Mesenteric fat pad (tissue), 1 donor: Measurements from ENCODE around the gene HBM. TPM values are rescaled to one million over a fixed set of nuclear protein-coding genes. Genes with fewer than 3 reads are reported as not detected.
"Not testable (repeated sequence)": the region's sequence is repeated elsewhere in the genome, so short reads cannot be mapped to it uniquely, and the experiment has no call there.

Experiments used
- DNase-seq: peaks from one replicate; pipeline ENCODE4 v3.0.0-alpha.2; 2020; ENCODE audit warnings: low spot score
- total RNA-seq: library from RNA; stranded (reverse); fragmentation: NEBNext Ultra II Directional; extraction: Animal tissue kit (Norgen Biotek cat#: 25700); gene quantifications from one replicate; pipeline ENCODE4 v1.2.1, GENCODE V29; 2021
- donor health status: DM: yes; HTN: yes; CAD: no.

The HBM gene
- total RNA-seq, 1 donor from 2014 or later, result not detected

GRCh38 chr16:180681-181564 is 15.1 kb downstream of the HBM start:
- peak; percentile 93 for DNase-seq

GRCh38 chr16:181565-182021 is 15.8 kb downstream of the HBM start:
- no peak for DNase-seq

GRCh38 chr16:183005-183404 is 17.2 kb downstream of the HBM start:
- DNase-seq, result no peak

GRCh38 chr16:185213-185612 is 19.4 kb downstream of the HBM start:
- DNase-seq, result no peak

- no peak for DNase-seq
Observed at GRCh38 chr16:185691-186090, 19.9 kb downstream of the HBM start.

GRCh38 chr16:187330-187729 is 21.6 kb downstream of the HBM start:
- DNase-seq, result no peak

- no peak for DNase-seq
Observed at GRCh38 chr16:188674-189073, 22.9 kb downstream of the HBM start.

- no peak for DNase-seq
Observed at GRCh38 chr16:189604-190186, 23.9 kb downstream of the HBM start.

- DNase-seq, result no peak
Observed at GRCh38 chr16:191831-192230, 26.1 kb downstream of the HBM start.

GRCh38 chr16:192686-193085 is 26.9 kb downstream of the HBM start:
- DNase-seq, result no peak

GRCh38 chr16:193441-193840 is 27.7 kb downstream of the HBM start:
- no peak for DNase-seq

GRCh38 chr16:194516-194915 is 28.7 kb downstream of the HBM start:
- no peak for DNase-seq

GRCh38 chr16:200388-200787 is 34.6 kb downstream of the HBM start:
- DNase-seq, result no peak

GRCh38 chr16:203246-203645 is 37.5 kb downstream of the HBM start:
- DNase-seq, result no peak

GRCh38 chr16:204046-204445 is 38.3 kb downstream of the HBM start:
- DNase-seq, result not testable (repeated sequence)

GRCh38 chr16:209359-209758 is 43.6 kb downstream of the HBM start:
- DNase-seq, result not testable (repeated sequence)

GRCh38 chr16:211631-212180 is 45.9 kb downstream of the HBM start:
- DNase-seq, result not testable (repeated sequence)

- no peak for DNase-seq
Observed at GRCh38 chr16:212999-213398, 47.2 kb downstream of the HBM start.
